Measurements from ENCODE around the gene APMAP. TPM values are rescaled to one million over a fixed set of nuclear protein-coding genes. Genes with fewer than 3 reads are reported as not detected.

The APMAP gene
- total RNA-seq, 2 experiments from 2014 or later: 45.5 to 46.6 TPM

DNA sequence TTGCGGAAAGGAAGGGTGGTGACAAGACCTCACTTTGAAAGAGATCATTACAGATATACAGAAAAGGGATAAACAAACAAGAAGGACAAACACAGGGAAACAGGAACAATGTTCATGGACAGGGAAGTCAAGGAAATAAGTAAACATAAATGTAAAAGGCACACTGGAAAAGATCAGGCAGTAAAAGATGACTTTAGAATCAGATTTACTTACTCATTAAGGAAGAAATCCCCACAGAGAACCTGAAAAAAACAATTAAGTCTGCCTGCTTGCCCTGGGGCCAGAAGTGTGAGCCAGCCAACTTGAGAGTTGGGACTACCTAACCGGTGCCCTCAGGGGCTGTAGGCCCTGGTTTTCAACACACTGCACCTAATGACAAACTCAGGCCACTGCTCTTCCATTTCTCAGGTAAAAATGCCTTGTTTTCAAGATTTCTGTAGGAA lies 1.7 kb downstream of the APMAP start:
- POLR2A ChIA-PET: no interaction called here
- H3K4me3 Mint-ChIP-seq: peak overlapping the region; percentile 95
- no peaks in the 10 kb centered on the region for H3K9me3 Mint-ChIP-seq
- intact Hi-C loops (cut with micrococcal nuclease): loop anchor here (5.0 to 10.0 kb wide), 2 partner anchors 324 to 401 kb away; partner anchors contain the start of gene ABHD12
- DNase-seq: no peak
- CTCF ChIA-PET: no interaction called here
- no peaks in the 10 kb centered on the region for H3K27me3 Mint-ChIP-seq
- peaks cover 73% of the 10 kb centered on the region for H3K4me1 Mint-ChIP-seq (ENCODE audit: low read depth)
- peaks cover 6% of the 10 kb centered on the region for H3K36me3 Mint-ChIP-seq
- H3K27ac Mint-ChIP-seq: no peak overlapping the region

GRCh38 chr20:24989162-24989561 lies 3.4 kb downstream of the APMAP start:
- DNase-seq: no peak
- H3K36me3 Mint-ChIP-seq: peaks cover 7% of the 10 kb centered on the region
- H3K4me3 Mint-ChIP-seq: no peak overlapping the region
- no peak overlapping the region for H3K27ac Mint-ChIP-seq
- CTCF ChIA-PET: interaction anchor here (0.7 kb wide), 1 partner anchor 394 kb away, joined by 3 read pairs; no protein-coding TSS in a partner anchor
- no peaks in the 10 kb centered on the region for H3K27me3 Mint-ChIP-seq
- peaks cover 80% of the 10 kb centered on the region for H3K4me1 Mint-ChIP-seq (ENCODE audit: low read depth)
- no peaks in the 10 kb centered on the region for H3K9me3 Mint-ChIP-seq
- intact Hi-C loops (cut with micrococcal nuclease): no loop called here
- POLR2A ChIA-PET: interaction anchor here (1.0 to 1.2 kb wide), 2 partner anchors 41 to 68 kb away, joined by 3 to 5 read pairs; partner anchors contain the start of gene ACSS1

DNA sequence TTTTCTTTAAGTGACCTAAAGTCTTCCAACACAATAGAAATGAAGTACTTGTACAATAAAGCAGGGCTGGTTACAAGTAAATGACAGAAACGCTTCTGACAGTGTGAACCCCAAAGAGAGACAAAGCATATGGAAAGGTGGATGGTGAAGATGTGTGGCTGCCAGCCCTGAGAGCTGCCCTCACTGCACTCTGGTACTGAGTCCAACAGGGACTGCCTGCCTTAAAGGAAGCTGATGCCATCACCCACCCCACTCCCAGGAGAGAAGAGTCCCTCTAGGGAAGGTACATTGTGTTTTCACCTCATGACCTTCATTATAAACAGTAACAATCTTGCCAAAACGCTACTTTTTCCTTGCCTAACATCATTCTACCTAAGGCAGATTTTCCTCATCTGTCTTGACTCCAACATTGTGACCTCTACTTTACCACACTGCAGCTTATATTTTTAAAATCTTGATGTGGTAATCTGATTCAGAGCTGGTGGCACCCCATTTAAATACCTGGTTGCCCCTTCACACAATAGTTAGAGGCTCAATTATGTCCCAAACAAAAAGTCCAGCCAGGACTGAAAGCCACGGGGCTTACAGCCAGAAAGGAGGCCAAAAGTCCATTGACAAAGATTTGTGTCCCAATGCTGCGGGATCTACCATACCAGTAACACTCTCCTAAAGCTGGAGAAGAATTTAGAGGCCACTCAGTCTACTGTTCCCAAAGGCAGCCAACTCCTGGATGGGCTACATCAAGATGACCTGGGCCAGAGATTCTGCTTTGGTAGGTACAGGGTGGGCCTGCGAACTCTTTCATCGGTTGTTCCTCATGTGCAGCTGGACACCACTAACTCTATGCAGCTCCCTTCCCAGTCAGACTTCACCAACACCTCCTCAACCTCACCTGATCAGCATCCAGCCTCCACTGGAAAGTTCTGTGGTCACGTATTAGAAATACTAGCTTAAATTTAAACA lies 4.4 kb downstream of the APMAP start:
- no peaks in the 10 kb centered on the region for H3K27me3 Mint-ChIP-seq
- H3K36me3 Mint-ChIP-seq: peaks cover 15% of the 10 kb centered on the region
- intact Hi-C loops (cut with micrococcal nuclease): no loop called here
- H3K27ac Mint-ChIP-seq: peak overlapping the region; percentile 9
- no peak overlapping the region for H3K4me3 Mint-ChIP-seq
- H3K4me1 Mint-ChIP-seq (ENCODE audit: low read depth): peaks cover 72% of the 10 kb centered on the region
- CTCF ChIA-PET: no interaction called here
- POLR2A ChIA-PET: interaction anchor here (1.0 to 1.2 kb wide), 2 partner anchors 40 to 69 kb away, joined by 3 to 5 read pairs; partner anchors contain the start of gene ACSS1
- H3K9me3 Mint-ChIP-seq: no peaks in the 10 kb centered on the region
- no peak for DNase-seq

DNA sequence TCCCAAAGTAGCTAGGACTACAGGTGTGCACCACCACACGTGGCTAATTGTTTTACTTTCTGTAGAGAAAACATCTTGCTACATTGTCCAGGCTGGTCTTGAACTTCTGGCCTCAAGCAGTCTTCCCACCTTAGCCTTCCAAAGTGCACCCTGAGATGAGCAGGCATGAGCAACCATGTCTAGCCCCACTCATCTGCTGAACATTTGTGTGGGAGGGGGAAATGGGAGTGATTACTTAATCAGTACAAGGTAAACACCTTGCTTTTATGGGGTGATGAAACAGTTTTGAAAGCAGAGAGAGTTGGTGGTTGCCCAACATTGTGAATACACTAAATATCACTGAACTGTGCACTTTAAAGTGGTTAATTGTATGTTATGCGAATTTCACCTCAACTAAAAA lies 5.3 kb downstream of the APMAP start:
- peak; percentile 34 for DNase-seq
- intact Hi-C loops (cut with micrococcal nuclease): no loop called here
- Mint-ChIP-seq H3K4me1 (ENCODE audit: low read depth) (peaks cover 71% of the 10 kb centered on the region), H3K27ac (peak overlapping the region; percentile 47), H3K36me3 (peaks cover 24% of the 10 kb centered on the region), H3K9me3 (no peaks in the 10 kb centered on the region), H3K27me3 (no peaks in the 10 kb centered on the region), H3K4me3 (no peak overlapping the region)
- CTCF ChIA-PET: interaction anchor here (0.6 kb wide), 1 partner anchor 36 kb away, joined by 3 read pairs; no protein-coding TSS in a partner anchor
- POLR2A ChIA-PET: no interaction called here

DNA sequence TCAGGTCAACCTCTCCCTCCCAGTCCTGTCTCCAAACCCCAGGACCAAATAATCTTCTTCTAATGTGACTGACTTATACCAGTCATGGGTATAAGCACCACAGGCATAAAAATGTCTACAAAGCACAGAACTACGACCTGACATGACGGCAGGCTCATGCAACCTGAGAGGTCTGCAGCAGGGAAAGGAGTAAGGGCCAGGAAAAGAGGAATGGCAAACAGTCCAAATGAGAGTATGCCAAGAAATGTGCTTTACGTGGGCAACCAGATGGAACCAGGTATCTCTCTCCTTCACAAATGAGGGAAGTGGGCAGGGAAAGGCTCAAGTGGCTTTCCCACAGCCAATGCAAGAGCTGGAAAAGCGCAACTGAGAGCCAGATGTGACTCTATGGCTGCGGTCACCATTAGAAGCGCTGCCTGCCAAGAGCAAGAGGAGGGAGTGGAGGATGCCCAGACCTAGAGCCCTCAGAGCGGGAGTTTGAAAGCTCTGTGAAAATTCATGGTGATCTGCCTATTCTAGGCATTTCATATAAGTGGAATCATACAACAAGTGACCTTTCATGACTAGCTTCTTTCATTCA lies 6.0 kb downstream of the APMAP start:
- no peaks in the 10 kb centered on the region for H3K27me3 Mint-ChIP-seq
- intact Hi-C loops (cut with micrococcal nuclease): no loop called here
- ChIA-PET CTCF (interaction anchor here (0.6 kb wide), 1 partner anchor 35 kb away, joined by 3 read pairs; no protein-coding TSS in a partner anchor), POLR2A (no interaction called here)
- H3K27ac Mint-ChIP-seq: no peak overlapping the region
- DNase-seq: no peak
- H3K4me3 Mint-ChIP-seq: no peak overlapping the region
- peaks cover 69% of the 10 kb centered on the region for H3K4me1 Mint-ChIP-seq (ENCODE audit: low read depth)
- no peaks in the 10 kb centered on the region for H3K9me3 Mint-ChIP-seq
- peaks cover 27% of the 10 kb centered on the region for H3K36me3 Mint-ChIP-seq

- intact Hi-C loops (cut with micrococcal nuclease): no loop called here
- Mint-ChIP-seq H3K4me3 (no peak overlapping the region), H3K9me3 (no peaks in the 10 kb centered on the region), H3K27me3 (no peaks in the 10 kb centered on the region), H3K4me1 (ENCODE audit: low read depth) (peaks cover 65% of the 10 kb centered on the region), H3K36me3 (peaks cover 34% of the 10 kb centered on the region), H3K27ac (no peak overlapping the region)
- CTCF ChIA-PET: no interaction called here
- no peak for DNase-seq
- POLR2A ChIA-PET: no interaction called here
These were observed 6.7 kb downstream of the APMAP start for GRCh38 chr20:24985802-24986201.

GRCh38 chr20:24984961-24985640 lies 7.5 kb downstream of the APMAP start:
- Mint-ChIP-seq H3K36me3 (peaks cover 41% of the 10 kb centered on the region), H3K27ac (no peak overlapping the region), H3K27me3 (no peaks in the 10 kb centered on the region), H3K9me3 (no peaks in the 10 kb centered on the region), H3K4me1 (ENCODE audit: low read depth) (peaks cover 58% of the 10 kb centered on the region), H3K4me3 (no peak overlapping the region)
- ChIA-PET CTCF (no interaction called here), POLR2A (no interaction called here)
- DNase-seq: no peak
- intact Hi-C loops (cut with micrococcal nuclease): no loop called here

GRCh38 chr20:24983896-24984295 lies 8.7 kb downstream of the APMAP start:
- H3K27me3 Mint-ChIP-seq: no peaks in the 10 kb centered on the region
- ChIA-PET CTCF (no interaction called here), POLR2A (no interaction called here)
- intact Hi-C loops (cut with micrococcal nuclease): no loop called here
- H3K36me3 Mint-ChIP-seq: peaks cover 50% of the 10 kb centered on the region
- no peak overlapping the region for H3K4me3 Mint-ChIP-seq
- H3K27ac Mint-ChIP-seq: no peak overlapping the region
- H3K4me1 Mint-ChIP-seq (ENCODE audit: low read depth): peaks cover 50% of the 10 kb centered on the region
- no peak for DNase-seq
- H3K9me3 Mint-ChIP-seq: no peaks in the 10 kb centered on the region

DNA sequence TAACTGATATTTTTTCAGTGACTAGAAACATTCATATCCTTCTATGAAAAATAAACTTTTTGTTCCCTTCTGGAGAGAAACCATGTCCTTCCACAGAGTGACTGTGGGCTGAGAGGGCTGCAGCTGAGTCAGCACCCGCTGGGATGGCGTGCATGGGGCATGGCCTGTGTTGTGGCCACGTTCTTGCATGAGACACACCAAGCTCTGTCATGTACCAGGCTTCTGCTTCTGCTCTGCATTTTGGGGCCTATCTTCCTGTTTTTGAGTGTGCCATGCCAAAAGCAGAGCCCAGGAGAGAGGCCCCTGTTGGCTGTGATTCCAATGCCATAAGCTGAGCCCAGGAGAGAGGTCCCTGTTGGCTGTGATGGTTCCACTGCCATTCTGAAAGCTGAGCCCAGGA lies 10.8 kb downstream of the APMAP start:
- no peak overlapping the region for H3K27ac Mint-ChIP-seq
- POLR2A ChIA-PET: no interaction called here
- no peak for DNase-seq
- H3K9me3 Mint-ChIP-seq: peaks cover 3% of the 10 kb centered on the region
- peaks cover 68% of the 10 kb centered on the region for H3K36me3 Mint-ChIP-seq
- H3K4me3 Mint-ChIP-seq: no peak overlapping the region
- intact Hi-C loops (cut with micrococcal nuclease): no loop called here
- H3K4me1 Mint-ChIP-seq (ENCODE audit: low read depth): peaks cover 29% of the 10 kb centered on the region
- CTCF ChIA-PET: no interaction called here
- H3K27me3 Mint-ChIP-seq: no peaks in the 10 kb centered on the region

DNA sequence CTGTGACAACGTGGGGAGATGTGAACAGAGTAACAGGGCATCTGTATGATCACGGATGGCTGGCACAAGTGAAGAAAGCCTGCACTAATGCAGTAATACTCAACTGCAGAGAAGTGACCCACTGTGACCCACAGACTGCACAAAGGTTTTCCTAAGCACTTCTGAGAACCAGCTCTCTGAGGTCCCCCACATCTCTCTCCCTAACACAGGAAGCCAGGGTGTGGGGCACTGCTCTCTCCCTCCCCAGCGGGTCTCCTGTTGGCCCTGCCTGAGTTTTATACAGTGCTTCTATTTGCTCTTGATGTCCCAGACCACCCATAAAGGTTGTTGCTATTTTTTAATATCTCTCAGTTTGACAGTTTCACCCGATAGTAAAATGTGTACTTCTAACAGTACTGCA lies 11.3 kb downstream of the APMAP start:
- intact Hi-C loops (cut with micrococcal nuclease): no loop called here
- Mint-ChIP-seq H3K4me3 (no peak overlapping the region), H3K4me1 (ENCODE audit: low read depth) (peaks cover 24% of the 10 kb centered on the region), H3K36me3 (peaks cover 73% of the 10 kb centered on the region), H3K27me3 (no peaks in the 10 kb centered on the region), H3K27ac (no peak overlapping the region), H3K9me3 (peaks cover 8% of the 10 kb centered on the region)
- ChIA-PET POLR2A (no interaction called here), CTCF (no interaction called here)
- DNase-seq: no peak

GRCh38 chr20:24980291-24981053 lies 12.1 kb downstream of the APMAP start:
- H3K27me3 Mint-ChIP-seq: no peaks in the 10 kb centered on the region
- no peak for DNase-seq
- no peak overlapping the region for H3K4me3 Mint-ChIP-seq
- peaks cover 81% of the 10 kb centered on the region for H3K36me3 Mint-ChIP-seq
- CTCF ChIA-PET: no interaction called here
- intact Hi-C loops (cut with micrococcal nuclease): no loop called here
- H3K27ac Mint-ChIP-seq: no peak overlapping the region
- POLR2A ChIA-PET: no interaction called here
- H3K4me1 Mint-ChIP-seq (ENCODE audit: low read depth): peaks cover 16% of the 10 kb centered on the region
- H3K9me3 Mint-ChIP-seq: peaks cover 14% of the 10 kb centered on the region

All from activated CD4-positive, alpha-beta memory T cell treated with anti-CD3 and anti-CD28 coated beads for 36 hours (primary cell).